NOMO-1 treated with DMSO at 0.1 percent for 48 hours (cell line): ENCODE results near the gene BMI1.

Experiments
- DNase-seq: peaks from one replicate; lab custom pipeline; 2025; ENCODE audit not compliant: unreplicated experiment; lab: John Stamatoyannopoulos, UW

Gene BMI1

DNA sequence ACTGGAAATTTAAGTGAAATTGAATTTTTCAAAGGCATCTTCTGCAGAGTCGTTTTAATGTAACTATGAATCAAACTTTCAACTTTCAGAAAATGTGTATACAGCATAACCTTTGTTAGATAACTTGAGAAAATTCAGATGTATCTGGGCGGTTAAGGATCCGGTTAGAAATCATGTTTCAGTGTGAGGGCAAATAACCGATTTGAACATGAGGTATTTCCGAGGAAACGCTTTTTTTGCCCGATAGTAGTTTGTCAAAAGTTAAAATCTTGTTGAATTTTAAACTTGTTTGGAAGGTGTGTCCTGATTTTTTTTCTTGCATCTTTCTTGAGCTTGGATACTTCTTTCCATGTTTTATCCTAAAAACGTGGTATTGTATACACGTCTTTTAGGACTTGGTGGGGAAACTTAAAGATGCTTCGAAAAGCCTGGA is 1.3 kb upstream of the BMI1 start:
- DNase-seq: no peak

DNA sequence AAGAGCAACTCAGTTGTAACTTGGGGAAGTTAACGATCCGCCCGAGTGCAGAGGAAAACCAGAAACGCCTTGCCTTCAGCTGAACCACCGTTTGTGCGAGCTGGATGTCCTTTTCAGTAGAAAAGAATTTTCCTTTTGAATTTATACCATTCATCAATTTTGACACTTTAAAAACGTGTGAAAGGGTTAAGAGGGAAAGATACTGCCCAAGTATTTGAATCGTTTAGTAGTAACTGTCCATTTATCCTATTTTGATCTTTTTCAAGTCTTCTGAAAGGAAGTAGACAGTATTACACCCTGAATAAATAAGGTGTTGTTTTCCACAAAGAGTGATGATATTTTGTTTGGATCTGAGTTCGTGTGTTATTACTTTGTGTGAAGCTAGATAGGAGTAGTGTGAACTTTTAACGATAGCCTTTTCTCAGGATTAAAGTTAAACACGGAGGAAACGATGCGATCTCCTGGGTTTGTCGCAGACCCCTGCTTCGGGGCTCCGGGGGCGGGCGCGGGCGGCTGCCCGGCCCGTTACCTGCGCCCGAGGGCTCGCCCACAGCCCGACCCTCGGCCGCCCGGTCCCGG is 830 bp upstream of the BMI1 start:
- DNase-seq: peak; percentile 38

DNA sequence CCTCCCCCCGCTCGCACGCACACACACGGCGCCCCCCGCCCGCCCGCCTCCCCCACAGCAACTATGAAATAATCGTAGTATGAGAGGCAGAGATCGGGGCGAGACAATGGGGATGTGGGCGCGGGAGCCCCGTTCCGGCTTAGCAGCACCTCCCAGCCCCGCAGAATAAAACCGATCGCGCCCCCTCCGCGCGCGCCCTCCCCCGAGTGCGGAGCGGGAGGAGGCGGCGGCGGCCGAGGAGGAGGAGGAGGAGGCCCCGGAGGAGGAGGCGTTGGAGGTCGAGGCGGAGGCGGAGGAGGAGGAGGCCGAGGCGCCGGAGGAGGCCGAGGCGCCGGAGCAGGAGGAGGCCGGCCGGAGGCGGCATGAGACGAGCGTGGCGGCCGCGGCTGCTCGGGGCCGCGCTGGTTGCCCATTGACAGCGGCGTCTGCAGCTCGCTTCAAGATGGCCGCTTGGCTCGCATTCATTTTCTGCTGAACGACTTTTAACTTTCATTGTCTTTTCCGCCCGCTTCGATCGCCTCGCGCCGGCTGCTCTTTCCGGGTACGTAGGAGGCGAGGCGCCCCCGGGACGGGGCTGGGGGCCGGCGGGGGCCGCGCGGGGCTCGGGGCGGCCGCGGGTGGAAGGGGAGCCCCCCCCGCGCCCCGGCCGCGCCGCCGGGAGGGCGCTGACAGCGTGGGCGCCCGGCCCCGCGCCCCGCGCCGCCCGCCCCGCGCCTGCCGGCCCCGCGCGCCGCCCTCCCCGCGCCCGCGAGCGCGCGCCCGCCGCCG is 441 bp downstream of the BMI1 start:
- DNase-seq: peak; percentile 72

DNA sequence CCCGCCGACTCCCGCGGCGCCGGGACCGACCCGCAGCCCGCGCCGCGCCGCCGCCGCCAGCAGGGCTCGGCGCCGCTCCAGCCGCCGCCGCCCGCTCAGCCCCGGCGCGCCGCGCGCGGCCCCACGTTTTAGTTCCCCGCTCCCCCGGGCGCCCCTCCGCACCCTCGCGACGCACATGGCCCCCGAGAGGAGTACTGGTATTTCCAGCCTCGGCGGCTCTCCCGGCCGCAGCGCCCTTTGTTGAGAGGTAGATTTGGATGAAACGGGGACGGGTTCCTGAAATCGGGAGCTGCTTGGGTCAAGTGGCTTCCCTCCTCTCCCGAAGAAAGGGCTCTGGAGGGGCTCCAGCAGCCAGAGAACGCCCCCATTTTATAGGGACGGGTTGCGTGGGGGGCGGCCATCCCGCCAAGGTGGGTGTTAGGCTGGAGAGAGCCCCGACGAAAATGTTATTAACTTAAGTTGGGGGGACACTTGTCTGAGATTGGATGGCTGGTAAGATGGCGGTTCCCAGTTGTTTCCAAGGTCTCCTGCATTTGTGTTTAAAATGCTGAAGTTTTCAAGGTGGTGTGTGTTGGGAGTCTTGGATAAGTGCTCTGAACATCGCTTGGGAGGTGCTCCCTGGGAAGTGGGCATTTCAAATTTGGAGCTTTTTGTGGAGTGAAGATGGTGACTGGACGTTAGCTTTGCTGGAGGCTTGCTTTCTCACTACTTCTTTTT is 1.2 kb downstream of the BMI1 start:
- DNase-seq: no peak

DNA sequence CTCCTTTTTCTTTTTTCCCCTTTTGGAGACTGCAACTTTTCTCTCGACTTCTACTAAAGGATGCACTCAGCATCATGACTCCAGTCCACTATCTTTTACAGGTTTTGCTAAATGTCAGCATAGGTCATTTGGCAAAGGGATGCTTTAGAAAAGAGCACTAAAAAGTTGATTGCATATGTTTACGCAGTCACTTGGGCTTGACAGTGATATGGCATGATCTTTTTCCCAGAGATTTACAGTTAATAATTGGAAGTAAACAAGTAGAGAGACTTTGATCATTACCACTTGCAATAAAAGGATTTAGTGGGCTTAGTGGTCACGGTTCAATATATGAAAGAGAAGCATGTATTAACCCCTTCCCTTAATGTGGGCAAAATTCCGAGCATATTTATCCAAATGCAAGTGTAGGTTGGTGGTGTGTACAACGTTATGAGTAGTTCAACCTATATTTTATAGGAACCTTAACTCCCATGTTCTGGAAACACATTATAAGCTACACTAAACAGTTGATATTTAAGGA is 1.8 kb downstream of the BMI1 start:
- DNase-seq: no peak

DNA sequence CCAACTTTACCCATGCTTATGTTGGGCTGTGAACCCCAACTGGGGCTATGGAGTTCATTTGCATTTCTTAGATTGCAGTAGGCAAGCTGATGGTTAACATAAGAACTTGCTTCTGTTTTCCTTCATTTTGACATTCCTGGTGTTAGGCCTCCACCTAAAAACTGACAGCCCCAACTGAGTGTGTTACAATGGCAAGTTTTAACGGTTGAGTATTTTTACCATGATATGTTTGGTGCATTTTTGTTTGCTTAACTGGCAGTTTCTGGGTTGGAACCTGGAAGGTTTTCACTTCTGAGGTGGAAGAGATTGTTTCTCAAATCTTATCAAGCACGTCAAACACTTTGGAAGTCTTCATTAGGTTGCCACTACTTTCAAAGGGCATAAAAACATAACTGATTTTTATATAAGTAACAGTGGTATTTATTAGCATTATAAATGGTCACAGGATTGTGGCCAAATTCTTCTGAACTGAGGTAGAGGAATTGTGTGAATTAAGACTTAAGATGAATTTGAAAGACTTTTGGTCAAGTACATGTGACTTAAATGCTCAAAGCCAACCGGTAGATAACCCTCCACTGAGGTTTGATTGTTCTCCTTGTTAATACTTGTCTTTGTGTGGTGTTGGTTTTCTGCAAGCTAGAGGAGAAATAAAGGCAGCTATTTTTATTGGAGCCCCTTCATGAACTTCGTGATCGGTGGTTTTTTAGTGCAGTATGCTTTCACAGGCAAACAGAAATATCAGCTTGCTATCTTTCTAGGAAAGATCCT is 2.8 kb downstream of the BMI1 start:
- DNase-seq: no peak

DNA sequence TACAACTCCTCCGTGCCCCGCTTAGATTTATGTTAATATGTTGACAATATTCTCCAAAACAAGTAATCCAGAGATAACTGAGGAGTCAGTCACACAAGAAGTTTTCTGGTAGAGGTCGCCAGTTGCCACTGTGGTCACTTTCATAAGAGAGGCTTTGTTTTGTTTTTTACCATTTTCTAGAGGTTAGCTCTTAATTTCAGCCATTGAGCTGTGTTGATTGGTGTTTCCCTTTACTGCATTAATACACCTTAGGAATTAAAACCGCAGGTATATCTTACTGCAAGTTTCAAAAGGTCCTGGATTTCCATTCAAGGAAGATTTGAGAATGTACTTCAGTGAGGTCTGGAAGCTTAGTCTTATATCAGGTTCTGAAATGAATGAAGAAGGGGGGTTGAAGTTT is 3.5 kb downstream of the BMI1 start:
- DNase-seq: no peak

DNA sequence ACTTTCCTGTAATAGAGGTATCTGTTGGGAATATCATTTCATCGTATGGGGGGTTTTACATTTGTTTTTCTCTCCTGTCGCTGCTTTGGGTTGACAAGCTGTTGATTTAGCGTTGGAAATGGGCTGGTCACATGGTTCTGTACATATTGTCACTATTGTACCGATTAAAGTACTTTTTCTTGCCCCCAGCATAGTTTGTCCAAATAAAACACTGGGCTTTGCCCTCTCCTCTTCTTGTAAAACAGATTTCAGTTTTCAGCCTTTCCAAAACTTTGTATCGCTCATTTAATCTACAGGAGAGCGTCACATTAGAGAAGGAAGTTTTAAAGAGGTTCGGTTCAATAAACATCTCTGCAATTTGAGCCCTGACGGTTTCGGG is 4.0 kb downstream of the BMI1 start:
- no peak for DNase-seq

DNA sequence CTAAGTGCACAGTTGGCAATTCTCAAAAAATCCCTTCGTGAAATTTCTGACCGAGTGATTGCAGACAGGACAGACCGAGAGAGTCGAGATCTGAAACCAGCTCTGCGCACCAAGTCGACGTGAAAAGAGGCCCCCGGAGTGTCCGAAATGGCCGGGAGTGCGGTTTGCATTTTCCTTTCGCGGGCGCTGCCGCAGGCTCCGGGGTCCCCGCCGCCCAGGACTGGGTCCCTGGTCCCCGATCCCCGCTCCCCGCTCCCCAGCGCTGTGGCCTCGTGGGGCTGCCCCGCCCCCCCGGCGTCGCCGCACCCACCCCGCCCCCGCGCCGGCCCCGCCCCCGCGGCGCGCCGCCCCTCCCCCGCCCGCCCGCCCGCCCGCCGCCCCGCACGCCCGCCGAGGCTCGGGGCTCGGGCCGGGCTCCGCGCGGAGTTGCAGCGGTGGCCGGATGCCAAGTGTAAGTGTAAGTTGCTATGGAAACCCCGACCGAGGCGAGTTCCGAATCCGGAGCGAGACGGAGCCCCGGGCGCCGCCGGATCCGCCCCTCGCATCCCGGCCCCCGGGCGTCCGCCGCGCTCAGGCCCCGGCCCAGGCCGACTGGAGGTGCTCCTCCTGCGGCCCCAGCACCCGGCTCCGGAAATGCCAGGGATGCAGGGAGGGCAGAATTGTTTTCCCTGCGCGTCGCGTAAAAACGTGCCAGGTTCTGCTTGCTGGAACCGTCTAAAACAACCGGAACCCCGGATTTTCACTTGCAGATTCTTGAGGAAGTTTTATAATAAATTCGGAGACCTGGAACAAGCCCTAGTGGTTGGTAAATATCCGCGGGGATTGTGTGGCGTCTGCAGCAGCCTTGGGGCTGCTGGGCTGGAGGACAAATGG is 4.6 kb downstream of the BMI1 start:
- DNase-seq: peak; percentile 68

DNA sequence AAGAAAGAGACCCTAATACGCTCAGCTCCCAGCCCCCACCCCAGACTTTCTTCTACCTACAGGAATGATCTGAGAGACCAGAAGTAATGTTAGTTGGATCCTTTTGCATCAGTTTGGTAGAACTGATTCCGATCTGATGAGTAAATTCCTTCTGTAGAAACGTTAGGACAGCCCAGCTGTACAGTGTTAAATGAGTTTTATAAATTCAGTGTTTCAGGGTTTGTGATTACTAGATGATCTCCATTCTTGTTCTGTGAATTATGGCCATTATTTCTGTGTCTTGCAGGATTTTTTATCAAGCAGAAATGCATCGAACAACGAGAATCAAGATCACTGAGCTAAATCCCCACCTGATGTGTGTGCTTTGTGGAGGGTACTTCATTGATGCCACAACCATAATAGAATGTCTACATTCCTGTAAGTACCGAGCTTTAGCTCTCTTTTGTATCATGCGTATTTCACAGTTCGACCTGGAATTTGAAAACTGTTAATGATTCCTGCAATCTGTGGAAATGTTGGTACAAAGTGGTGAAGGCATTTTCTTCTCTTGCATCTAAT is 5.3 kb downstream of the BMI1 start:
- DNase-seq: no peak

DNA sequence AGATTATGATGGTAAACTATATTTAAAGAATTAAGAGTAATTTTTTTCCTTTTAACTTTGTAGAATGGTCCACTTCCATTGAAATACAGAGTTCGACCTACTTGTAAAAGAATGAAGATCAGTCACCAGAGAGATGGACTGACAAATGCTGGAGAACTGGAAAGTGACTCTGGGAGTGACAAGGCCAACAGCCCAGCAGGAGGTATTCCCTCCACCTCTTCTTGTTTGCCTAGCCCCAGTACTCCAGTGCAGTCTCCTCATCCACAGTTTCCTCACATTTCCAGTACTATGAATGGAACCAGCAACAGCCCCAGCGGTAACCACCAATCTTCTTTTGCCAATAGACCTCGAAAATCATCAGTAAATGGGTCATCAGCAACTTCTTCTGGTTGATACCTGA is 8.3 kb downstream of the BMI1 start:
- DNase-seq: no peak

DNA sequence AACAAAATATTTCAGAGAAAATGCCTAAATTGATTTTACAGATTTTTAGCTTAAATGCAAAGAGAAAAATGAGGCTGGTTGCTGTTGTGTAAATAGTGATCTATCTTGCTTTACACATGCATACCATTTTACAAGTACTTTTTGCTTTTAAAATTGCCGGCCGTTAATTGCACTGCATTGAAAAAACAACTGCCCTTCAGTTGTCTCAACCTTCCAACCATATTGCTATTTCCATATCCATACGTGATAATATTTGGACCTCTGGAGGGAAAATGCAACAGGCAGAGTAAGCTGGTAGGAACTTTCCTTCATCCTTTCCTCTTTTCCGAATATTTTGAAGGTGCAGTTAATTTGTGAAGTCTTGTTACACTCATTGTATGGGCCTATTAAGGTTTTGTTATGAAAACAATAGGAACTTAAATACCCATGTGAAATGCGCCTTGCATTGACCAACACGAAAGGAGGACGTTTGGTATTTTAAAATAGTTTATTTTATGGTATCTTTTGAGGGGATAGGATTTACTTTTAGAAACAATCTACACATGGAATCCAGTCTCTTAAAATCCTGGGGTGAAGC is 11.3 kb downstream of the BMI1 start:
- peak; percentile 44 for DNase-seq

DNA sequence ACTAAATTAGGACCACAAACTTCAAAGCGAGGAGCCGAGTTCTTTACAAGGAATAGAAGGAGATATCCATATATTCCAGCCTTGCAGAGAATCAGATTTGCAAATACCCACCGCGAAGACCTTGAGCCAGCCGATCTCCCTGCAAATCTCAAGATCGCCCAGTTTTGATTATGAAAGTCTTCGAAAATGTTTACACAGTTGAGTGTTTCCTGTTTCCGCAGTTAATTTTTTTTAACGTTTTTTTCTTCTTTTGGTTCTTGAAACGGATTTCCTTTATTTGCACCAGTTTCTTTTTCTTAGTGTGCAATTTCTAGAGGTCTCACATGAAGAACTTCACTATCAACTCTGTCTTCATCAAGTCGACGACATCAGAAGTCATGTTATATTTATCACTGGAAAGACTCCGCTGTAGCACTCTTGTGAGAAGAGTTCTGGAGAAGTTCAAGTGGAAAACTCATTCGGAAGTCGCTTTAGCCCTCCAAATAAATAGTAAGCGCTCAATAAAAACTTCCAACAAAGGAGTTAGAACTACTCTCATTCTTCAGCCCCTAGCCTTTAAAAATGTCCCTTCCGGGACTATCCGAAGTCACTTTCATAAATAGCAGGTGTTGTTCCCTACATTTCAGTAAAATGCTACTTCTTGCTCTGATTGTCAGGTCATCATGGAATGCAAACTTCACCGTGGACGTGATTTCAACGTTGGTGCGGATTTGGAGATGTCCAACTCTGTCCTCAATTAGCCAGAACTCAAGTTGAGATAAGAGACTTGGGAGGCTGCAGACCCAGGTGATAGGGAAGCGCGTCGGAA is 12.5 kb downstream of the BMI1 start:
- DNase-seq: peak; percentile 74

DNA sequence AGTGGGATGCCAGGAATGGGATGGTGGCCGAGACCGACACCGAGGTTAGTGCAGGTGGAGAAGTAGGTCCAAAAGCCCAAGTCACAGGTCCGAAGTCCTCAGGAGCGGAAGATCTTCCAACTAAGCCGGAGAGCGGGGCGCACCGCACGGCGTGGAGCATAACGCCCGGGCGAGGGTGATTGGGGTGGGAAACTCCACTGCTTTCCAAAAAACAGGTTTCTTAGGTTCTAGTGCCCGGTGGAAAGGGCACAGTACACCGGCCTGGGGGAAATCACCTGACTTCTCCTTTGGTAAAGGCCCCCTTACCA is 13.0 kb downstream of the BMI1 start:
- DNase-seq: no peak

DNA sequence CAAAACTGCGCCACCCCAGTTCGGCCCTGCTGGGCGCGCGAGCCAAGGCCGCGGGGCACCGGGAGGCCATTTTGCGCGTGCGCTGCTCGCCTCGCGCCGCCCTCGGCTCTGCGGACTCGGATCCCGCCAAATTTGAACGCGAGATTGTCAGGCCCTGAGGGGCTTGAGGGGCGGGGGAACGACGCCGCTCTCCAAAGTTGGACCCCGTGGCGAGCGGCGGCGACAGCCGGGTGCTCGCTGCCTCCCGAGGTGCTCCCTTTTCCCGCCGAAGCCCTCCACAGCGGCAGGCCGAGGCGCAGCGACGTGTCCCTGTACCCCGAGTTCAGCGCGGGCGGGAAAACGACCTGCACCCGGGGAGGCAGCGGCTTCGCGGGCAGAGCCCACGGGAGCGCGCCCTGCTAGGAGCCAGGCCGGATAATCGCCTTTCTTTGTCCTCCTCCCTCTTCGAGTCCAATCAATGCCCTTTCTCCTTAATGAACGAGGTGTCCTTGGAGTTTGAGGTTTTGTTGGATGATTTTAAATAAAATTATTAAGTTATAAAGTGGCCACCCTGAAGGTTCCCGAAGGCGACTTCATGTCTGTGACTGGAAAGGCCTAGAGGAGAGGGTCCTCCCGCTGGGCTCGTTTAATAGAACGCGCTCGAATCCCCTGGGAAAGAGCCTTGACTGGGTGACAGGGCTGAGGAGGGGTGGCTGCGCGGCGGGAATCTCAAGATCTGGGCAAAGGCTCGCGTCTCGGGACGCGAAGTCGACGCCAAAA is 13.7 kb downstream of the BMI1 start:
- peak; percentile 50 for DNase-seq

DNA sequence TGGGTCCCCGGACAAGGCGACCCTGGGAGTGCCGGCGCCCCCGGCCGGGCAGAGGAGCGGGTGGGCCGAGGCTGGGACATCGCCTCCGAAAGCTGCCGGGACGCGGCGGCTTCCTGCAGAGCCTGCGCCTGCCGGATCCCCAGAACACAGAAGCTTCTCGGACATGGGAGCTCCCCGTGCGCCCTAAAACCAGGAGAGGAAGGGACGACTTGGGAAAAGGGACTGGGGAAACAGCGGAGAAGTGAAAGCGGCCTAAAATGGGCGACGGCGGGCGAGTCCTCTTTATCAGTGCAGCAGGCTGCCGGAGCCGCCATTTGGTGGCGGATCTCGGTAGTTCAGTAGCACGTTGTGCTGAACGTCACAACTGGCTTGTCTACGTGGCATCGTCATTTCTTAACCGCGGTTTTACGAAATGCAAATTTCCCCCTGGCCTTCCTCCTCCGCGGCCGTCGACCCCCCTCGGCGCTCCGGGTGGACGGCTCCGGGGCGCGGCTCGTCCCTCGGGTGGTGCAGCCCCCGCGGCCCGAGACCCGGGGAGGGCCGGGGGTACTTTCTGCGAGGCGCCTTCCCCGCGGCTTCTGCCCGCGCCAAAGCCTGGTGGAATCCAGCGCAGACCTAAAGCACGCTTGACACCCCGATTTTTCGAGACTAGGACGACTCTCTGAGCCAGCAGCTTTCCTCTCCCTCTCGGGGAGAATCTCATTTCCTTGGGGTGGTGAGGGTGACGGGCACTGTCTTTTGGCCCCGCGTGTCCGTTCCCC is 14.5 kb downstream of the BMI1 start:
- DNase-seq: peak; percentile 81

DNA sequence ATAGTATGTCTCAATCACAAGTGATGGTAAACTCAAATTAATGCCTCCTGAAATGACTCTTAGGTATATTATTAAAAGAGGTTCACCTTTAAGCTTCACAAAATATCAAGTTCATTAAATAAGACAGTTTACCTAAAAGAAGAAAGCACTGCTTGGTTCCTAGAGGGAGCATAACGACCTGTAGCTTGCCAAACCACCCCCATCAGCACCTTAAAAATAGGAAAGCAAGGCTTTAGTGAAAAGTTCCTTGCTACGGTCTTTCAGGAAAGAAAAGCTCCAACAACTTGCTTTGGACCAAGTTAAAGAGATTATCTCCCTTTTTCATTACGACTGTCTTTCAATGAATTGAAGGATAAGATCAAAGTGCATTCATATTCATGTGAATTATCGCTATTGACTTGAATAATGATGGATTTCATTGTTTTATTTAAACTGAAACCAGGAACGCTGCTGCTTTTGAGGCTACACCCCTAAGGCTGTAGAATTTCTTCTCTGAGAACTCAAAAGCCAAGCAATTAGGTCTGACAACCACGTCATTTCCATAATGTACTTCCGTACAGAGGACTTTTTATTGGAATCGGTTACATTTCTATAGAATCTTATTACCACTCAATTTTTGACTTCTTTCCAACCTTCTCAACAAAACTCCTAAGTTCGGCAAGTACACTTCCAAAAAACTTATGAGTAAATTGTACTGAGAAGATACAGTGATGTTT is 17.4 kb downstream of the BMI1 start:
- DNase-seq: peak; percentile 61
